ENCODE measurements around the gene ARHGAP32. TPM values are rescaled to one million over a fixed set of nuclear protein-coding genes. Genes with fewer than 3 reads are reported as not detected.

ARHGAP32 gene
- total and polyA plus RNA-seq, 4 experiments from 2014 or later = 0.18 to 9.6 (median 3.9) TPM

DNA sequence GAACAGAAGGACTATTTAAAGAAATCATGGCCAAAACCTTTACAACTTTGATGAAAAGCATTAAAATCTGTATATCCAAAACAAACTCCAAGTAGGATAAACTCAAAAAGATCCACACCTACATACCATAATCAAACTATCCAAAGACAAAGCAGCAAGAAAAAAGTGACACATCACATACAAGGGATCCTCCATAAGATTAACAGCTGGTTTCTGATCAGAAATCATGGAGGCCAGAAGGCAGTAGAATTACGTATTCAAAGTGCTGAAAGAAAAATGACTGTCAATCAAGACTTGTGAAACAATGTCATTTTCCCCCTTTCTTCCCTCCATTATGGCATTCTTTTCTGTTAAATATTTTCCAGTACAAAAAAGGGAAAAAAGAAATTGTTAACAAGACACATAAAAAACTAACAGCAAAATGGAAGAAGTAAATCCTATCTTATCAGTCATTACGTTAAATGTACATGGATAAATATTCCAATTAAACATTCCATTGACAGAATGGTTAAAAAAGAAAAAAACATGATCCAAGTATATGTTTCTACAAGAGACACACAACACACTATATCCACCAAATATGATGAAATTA, 34.2 kb upstream of the ARHGAP32 start:
- Histone ChIP-seq H3K36me3 (ENCODE audit: insufficient read depth, low read length) (no peaks in the 10 kb centered on the region), H3K27me3 (ENCODE audit: insufficient read depth, low read length) (no peaks in the 10 kb centered on the region), H3K9me3 (ENCODE audit: control insufficient read depth in 1 of 2, low read length in 2 of 2) (peaks cover 0 to 4% of the 10 kb centered on the region in 2 donors), H3K4me3 (ENCODE audit: low read length in 2 of 2) (no peak overlapping the region), H3K27ac (ENCODE audit: low read depth, low read length) (no peak overlapping the region), H3K4me1 (ENCODE audit: insufficient read depth, low read length) (no peaks in the 10 kb centered on the region)
- Mint-ChIP-seq H3K4me1 (no peaks in the 10 kb centered on the region), H3K27me3 (peaks cover 0 to 2% of the 10 kb centered on the region in 2 donors), H3K27ac (no peak overlapping the region), H3K9me3 (peaks cover 0 to 43% (median 24%) of the 10 kb centered on the region in 8 donors), H3K4me3 (no peak overlapping the region), H3K36me3 (no peaks in the 10 kb centered on the region)
- intact Hi-C loops (cut with micrococcal nuclease) = no loop called here
- CTCF ChIA-PET (ENCODE audit: partially characterized antibody) = no interaction called here
- no peak for DNase-seq
- POLR2A ChIA-PET (ENCODE audit: partially characterized antibody) = no interaction called here

DNA sequence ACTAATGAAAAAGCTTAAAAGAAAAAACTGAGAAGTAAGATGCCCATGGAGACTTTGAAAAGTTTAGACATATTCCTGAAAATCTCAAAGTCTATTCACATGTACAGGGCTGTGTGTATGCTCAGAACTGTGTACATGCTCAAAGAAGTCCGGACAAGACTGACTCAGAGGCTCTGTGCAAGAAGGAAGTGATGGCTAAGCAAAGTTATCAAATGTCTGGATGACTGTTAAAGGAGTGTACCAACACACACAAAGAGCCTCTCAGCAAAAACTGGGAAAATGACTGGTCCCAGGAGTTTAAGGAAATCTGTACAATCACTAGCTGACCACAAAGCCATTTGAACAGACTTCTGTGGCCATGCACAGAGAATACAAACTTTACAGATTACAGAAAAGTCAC, 33.1 kb upstream of the ARHGAP32 start:
- H3K36me3 ChIP-seq (ENCODE audit: insufficient read depth, low read length) = no peaks in the 10 kb centered on the region
- no peak overlapping the region for H3K27ac Mint-ChIP-seq
- intact Hi-C loops (cut with micrococcal nuclease) = no loop called here
- H3K9me3 Mint-ChIP-seq = peaks cover 0 to 43% (median 24%) of the 10 kb centered on the region in 8 donors
- peaks cover 0 to 2% of the 10 kb centered on the region in 2 donors for H3K27me3 Mint-ChIP-seq
- H3K4me3 ChIP-seq (ENCODE audit: low read length in 2 of 2) = no peak overlapping the region
- no peak overlapping the region for H3K27ac ChIP-seq (ENCODE audit: low read depth, low read length)
- CTCF ChIA-PET (ENCODE audit: partially characterized antibody) = no interaction called here
- DNase-seq = no peak
- no peaks in the 10 kb centered on the region for H3K36me3 Mint-ChIP-seq
- no peaks in the 10 kb centered on the region for H3K4me1 Mint-ChIP-seq
- peaks cover 0 to 4% of the 10 kb centered on the region in 2 donors for H3K9me3 ChIP-seq (ENCODE audit: control insufficient read depth in 1 of 2, low read length in 2 of 2)
- POLR2A ChIA-PET (ENCODE audit: partially characterized antibody) = no interaction called here
- no peaks in the 10 kb centered on the region for H3K4me1 ChIP-seq (ENCODE audit: insufficient read depth, low read length)
- no peak overlapping the region for H3K4me3 Mint-ChIP-seq
- H3K27me3 ChIP-seq (ENCODE audit: insufficient read depth, low read length) = no peaks in the 10 kb centered on the region

DNA sequence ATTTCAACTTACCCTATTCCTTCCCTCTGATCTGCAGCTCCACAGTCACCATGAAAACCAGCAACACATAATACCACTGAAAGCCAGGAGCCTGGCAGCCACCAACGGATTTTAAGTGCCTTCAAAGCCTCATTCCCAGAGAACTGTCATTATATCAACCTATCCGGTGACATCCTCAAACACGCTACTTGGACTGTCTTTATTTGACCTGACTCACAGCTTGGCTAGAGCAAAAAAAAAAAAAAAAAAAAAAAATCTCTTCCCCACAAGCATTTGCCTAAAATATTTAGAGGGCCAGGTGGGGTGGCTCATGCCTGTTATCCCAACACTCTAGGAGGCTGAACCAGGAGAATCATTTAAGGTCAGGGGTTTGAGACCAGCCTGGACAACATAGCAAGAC, 32.4 kb upstream of the ARHGAP32 start:
- ChIA-PET CTCF (ENCODE audit: partially characterized antibody) (no interaction called here), POLR2A (ENCODE audit: partially characterized antibody) (no interaction called here)
- H3K27ac Mint-ChIP-seq = no peak overlapping the region

DNA sequence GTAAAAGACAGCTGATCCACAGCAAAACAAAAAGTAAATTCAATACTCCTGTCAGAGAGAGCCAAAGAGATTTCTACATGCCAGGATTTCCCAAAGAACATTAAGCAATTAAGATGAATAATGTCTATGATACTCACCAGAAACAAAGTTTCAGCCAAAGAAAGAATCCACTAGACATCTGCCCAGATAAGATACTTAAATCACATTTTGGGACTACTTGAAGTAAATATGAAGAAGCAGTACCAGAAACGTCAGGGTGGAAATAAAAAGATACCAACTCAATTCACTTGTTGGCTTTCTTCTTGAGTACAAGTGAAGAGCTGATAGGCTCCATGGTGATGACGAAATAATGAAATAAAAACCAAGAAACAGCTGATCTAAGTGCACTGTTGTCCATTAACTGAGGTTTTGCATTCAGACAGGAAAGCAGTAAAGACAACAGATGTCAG, 31.6 kb upstream of the ARHGAP32 start:
- ChIA-PET POLR2A (ENCODE audit: partially characterized antibody) (no interaction called here), CTCF (ENCODE audit: partially characterized antibody) (no interaction called here)
- Mint-ChIP-seq H3K36me3 (no peaks in the 10 kb centered on the region), H3K4me3 (no peak overlapping the region), H3K4me1 (no peaks in the 10 kb centered on the region), H3K27me3 (peaks cover 0 to 2% of the 10 kb centered on the region in 2 donors), H3K27ac (no peak overlapping the region), H3K9me3 (peaks cover 0 to 43% (median 24%) of the 10 kb centered on the region in 8 donors)
- H3K27me3 ChIP-seq (ENCODE audit: insufficient read depth, low read length) = no peaks in the 10 kb centered on the region
- H3K4me1 ChIP-seq (ENCODE audit: insufficient read depth, low read length) = no peaks in the 10 kb centered on the region
- H3K36me3 ChIP-seq (ENCODE audit: insufficient read depth, low read length) = no peaks in the 10 kb centered on the region
- DNase-seq = no peak
- H3K9me3 ChIP-seq (ENCODE audit: control insufficient read depth in 1 of 2, low read length in 2 of 2) = peaks cover 0 to 4% of the 10 kb centered on the region in 2 donors
- H3K27ac ChIP-seq (ENCODE audit: low read depth, low read length) = no peak overlapping the region
- no peak overlapping the region for H3K4me3 ChIP-seq (ENCODE audit: low read length in 2 of 2)
- intact Hi-C loops (cut with micrococcal nuclease) = no loop called here

More for the DNA sequence above, 32.4 kb upstream of the ARHGAP32 start:
- Histone ChIP-seq H3K36me3 (ENCODE audit: insufficient read depth, low read length) (no peaks in the 10 kb centered on the region), H3K27ac (ENCODE audit: low read depth, low read length) (no peak overlapping the region), H3K4me1 (ENCODE audit: insufficient read depth, low read length) (no peaks in the 10 kb centered on the region), H3K4me3 (ENCODE audit: low read length in 2 of 2) (no peak overlapping the region), H3K9me3 (ENCODE audit: control insufficient read depth in 1 of 2, low read length in 2 of 2) (peaks cover 0 to 4% of the 10 kb centered on the region in 2 donors), H3K27me3 (ENCODE audit: insufficient read depth, low read length) (no peaks in the 10 kb centered on the region)
- Mint-ChIP-seq H3K36me3 (no peaks in the 10 kb centered on the region), H3K27me3 (peaks cover 0 to 2% of the 10 kb centered on the region in 2 donors), H3K4me3 (no peak overlapping the region), H3K9me3 (peaks cover 0 to 43% (median 24%) of the 10 kb centered on the region in 8 donors), H3K4me1 (no peaks in the 10 kb centered on the region)
- DNase-seq = no peak
- intact Hi-C loops (cut with micrococcal nuclease) = no loop called here

DNA sequence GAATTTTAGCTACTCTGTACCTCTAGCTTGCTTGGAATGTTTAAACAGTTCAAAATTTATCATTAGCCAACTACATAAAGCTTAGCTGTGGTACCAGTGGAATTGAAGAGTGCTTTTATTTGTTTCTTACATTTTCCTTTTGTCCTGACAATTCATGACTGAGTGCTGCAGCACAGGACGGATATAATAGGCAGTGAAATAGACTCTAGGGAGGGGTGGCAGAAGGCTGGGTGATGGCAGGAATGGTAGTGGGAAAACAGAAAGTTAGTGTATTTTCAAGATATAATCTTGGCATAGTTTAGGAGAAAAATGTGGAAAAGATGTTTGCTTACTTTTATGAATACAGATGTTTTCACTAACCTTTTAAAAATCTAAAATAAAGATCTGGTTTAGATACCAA, 31.1 kb upstream of the ARHGAP32 start:
- Mint-ChIP-seq H3K36me3 (no peaks in the 10 kb centered on the region), H3K9me3 (peaks cover 0 to 43% (median 24%) of the 10 kb centered on the region in 8 donors), H3K27ac (no peak overlapping the region), H3K4me1 (no peaks in the 10 kb centered on the region), H3K27me3 (peaks cover 0 to 2% of the 10 kb centered on the region in 2 donors), H3K4me3 (no peak overlapping the region)
- ChIA-PET POLR2A (ENCODE audit: partially characterized antibody) (no interaction called here), CTCF (ENCODE audit: partially characterized antibody) (no interaction called here)
- Histone ChIP-seq H3K36me3 (ENCODE audit: insufficient read depth, low read length) (no peaks in the 10 kb centered on the region), H3K27me3 (ENCODE audit: insufficient read depth, low read length) (no peaks in the 10 kb centered on the region), H3K27ac (ENCODE audit: low read depth, low read length) (no peak overlapping the region), H3K4me3 (ENCODE audit: low read length in 2 of 2) (no peak overlapping the region), H3K9me3 (ENCODE audit: control insufficient read depth in 1 of 2, low read length in 2 of 2) (peaks cover 0 to 4% of the 10 kb centered on the region in 2 donors), H3K4me1 (ENCODE audit: insufficient read depth, low read length) (no peaks in the 10 kb centered on the region)
- intact Hi-C loops (cut with micrococcal nuclease) = no loop called here
- no peak for DNase-seq

DNA sequence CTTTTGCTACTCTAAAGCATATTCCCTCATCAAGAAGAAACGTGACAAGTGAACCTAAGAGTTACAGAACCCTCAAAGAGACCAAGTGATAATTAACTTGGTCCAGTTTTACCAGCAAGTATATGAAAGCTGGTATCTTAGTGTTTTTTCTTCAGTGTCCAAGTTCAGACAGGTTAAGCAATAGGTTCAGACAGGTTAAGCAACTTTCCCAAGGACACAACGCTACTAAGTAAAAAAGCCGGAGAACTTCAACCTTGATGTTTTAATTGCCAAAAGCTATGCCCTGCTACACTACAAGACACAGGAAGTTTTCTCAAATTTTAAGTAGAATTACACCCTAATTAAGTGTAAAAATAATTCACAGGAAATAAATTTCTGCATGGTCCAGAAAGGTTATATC, 30.0 kb upstream of the ARHGAP32 start:
- H3K27me3 ChIP-seq (ENCODE audit: insufficient read depth, low read length) = no peaks in the 10 kb centered on the region
- CTCF ChIA-PET (ENCODE audit: partially characterized antibody) = no interaction called here
- no peaks in the 10 kb centered on the region for H3K36me3 ChIP-seq (ENCODE audit: insufficient read depth, low read length)
- no peaks in the 10 kb centered on the region for H3K36me3 Mint-ChIP-seq
- H3K4me1 ChIP-seq (ENCODE audit: insufficient read depth, low read length) = no peaks in the 10 kb centered on the region
- no peaks in the 10 kb centered on the region for H3K4me1 Mint-ChIP-seq
- no peak overlapping the region for H3K27ac ChIP-seq (ENCODE audit: low read depth, low read length)
- DNase-seq = no peak
- intact Hi-C loops (cut with micrococcal nuclease) = no loop called here
- H3K27ac Mint-ChIP-seq = no peak overlapping the region
- H3K27me3 Mint-ChIP-seq = peaks cover 0 to 2% of the 10 kb centered on the region in 2 donors
- H3K9me3 Mint-ChIP-seq = peaks cover 0 to 36% (median 22%) of the 10 kb centered on the region in 8 donors
- POLR2A ChIA-PET (ENCODE audit: partially characterized antibody) = interaction anchor here (1.1 kb wide), 1 partner anchor 10 kb away, joined by 3 read pairs; no protein-coding TSS in a partner anchor
- peaks cover 0 to 4% of the 10 kb centered on the region in 2 donors for H3K9me3 ChIP-seq (ENCODE audit: control insufficient read depth in 1 of 2, low read length in 2 of 2)
- H3K4me3 ChIP-seq (ENCODE audit: low read length in 2 of 2) = no peak overlapping the region
- no peak overlapping the region for H3K4me3 Mint-ChIP-seq

DNA sequence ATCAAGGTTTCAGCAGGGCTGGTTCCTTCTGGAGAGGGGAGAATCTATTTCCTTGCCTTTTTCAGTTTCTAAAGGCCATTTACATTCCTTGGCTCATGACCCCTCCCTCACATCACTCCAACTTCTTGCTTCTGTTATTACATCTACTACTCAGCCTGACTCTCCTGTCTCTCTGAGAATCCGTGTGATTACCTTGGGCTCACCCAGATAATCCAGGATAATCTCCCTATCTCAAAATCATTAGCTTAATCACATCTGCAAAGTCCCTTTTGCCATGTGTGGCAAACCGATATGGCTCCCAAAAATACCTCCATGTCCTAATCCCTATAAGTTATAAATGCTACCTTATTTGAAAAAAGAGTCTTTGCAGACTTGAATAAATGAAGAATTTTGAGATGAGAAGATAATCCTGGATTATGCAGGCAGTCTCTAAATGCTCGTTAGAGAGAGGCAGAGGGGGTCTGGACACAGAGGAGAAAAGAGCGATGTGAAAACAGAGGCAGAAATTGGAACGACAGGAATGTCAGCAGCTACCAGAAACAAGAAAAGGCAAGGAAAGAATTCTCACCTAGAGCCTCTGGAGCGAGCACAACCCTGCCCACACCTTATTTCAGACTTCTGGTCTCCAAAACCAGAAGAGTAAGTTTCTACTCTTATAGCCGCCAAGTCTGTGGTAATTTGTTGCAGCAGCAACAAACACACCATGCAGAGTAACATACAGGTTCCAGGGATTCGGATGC, 23.6 kb upstream of the ARHGAP32 start:
- no peak overlapping the region for H3K27ac Mint-ChIP-seq
- intact Hi-C loops (cut with micrococcal nuclease) = no loop called here
- no peaks in the 10 kb centered on the region for H3K36me3 Mint-ChIP-seq
- CTCF ChIA-PET (ENCODE audit: partially characterized antibody) = interaction anchor here (0.7 kb wide), 1 partner anchor 32 kb away, joined by 4 read pairs; no protein-coding TSS in a partner anchor
- peaks cover 0 to 3% (median 0%) of the 10 kb centered on the region in 4 donors for H3K4me1 Mint-ChIP-seq
- Histone ChIP-seq H3K4me3 (ENCODE audit: low read length in 2 of 2) (no peak overlapping the region), H3K4me1 (ENCODE audit: insufficient read depth, low read length) (no peaks in the 10 kb centered on the region), H3K27me3 (ENCODE audit: insufficient read depth, low read length) (no peaks in the 10 kb centered on the region), H3K9me3 (ENCODE audit: control insufficient read depth in 1 of 2, low read length in 2 of 2) (no peaks in the 10 kb centered on the region), H3K36me3 (ENCODE audit: insufficient read depth, low read length) (no peaks in the 10 kb centered on the region), H3K27ac (ENCODE audit: low read depth, low read length) (no peak overlapping the region)
- peaks cover 0 to 2% (median 0%) of the 10 kb centered on the region in 8 donors for H3K9me3 Mint-ChIP-seq
- DNase-seq = no peak
- peaks cover 0 to 2% of the 10 kb centered on the region in 2 donors for H3K27me3 Mint-ChIP-seq
- no peak overlapping the region for H3K4me3 Mint-ChIP-seq
- POLR2A ChIA-PET (ENCODE audit: partially characterized antibody) = no interaction called here

Data from CD4-positive, alpha-beta memory T cell (primary cell).